ENCODE results near the gene PCDHGA8. TPM values are rescaled to one million over a fixed set of nuclear protein-coding genes. Genes with fewer than 3 reads are reported as not detected.

Gene PCDHGA8
- total RNA-seq, 1 donor from 2014 or later: 0.18 TPM

GRCh38 chr5:141417494-141418172 is 25.2 kb downstream of the PCDHGA8 start, which contains the start of gene PCDHGB7:
PCDHGB7 (plus strand) TSS chr5:141417677; CDS start chr5:141417860, 183 bp downstream.

GRCh38 chr5:141420855-141421488 is 28.5 kb downstream of the PCDHGA8 start, which contains the start of gene PCDHGA11:
PCDHGA11 (plus strand) TSS chr5:141421051; CDS start chr5:141421228, 177 bp downstream.

GRCh38 chr5:141430332-141431113 is 38.1 kb downstream of the PCDHGA8 start, which contains the start of gene PCDHGA12:
PCDHGA12 (plus strand) TSS chr5:141430507; CDS start chr5:141430760, 253 bp downstream.

Other genes with a start within 250 kb of the PCDHGA8 start
- 0.49 TPM in 1 of 2 replicates, not detected in the other for gene PCDHB6, start 242.6 kb upstream of the PCDHGA8 start, total RNA-seq
- gene PCDHB7, start 220.0 kb upstream of the PCDHGA8 start, total RNA-seq: 0.16 and 1.1 TPM in 2 replicates
- gene PCDHB8, start 214.8 kb upstream of the PCDHGA8 start, total RNA-seq: 0.49 TPM in 1 of 2 replicates, not detected in the other
- gene PCDHB16, start 210.2 kb upstream of the PCDHGA8 start, total RNA-seq: 0.54 TPM in 1 of 2 replicates, not detected in the other
- under 0.01 TPM in 1 of 2 replicates, not detected in the other for gene PCDHB9, start 205.5 kb upstream of the PCDHGA8 start, total RNA-seq
- gene PCDHB10, start 200.3 kb upstream of the PCDHGA8 start, total RNA-seq: 0.16 and 0.18 TPM in 2 replicates
- gene PCDHB11, start 193.0 kb upstream of the PCDHGA8 start, total RNA-seq: 0.18 and 0.65 TPM in 2 replicates
- 0.16 and 0.72 TPM in 2 replicates for gene PCDHB12, start 183.9 kb upstream of the PCDHGA8 start, total RNA-seq
- 0.16 and 0.90 TPM in 2 replicates for gene PCDHB13, start 178.7 kb upstream of the PCDHGA8 start, total RNA-seq
- 0.54 and 1.5 TPM in 2 replicates for gene PCDHB14, start 169.3 kb upstream of the PCDHGA8 start, total RNA-seq
- gene PCDHB15, start 147.2 kb upstream of the PCDHGA8 start, total RNA-seq: 1.8 TPM in 2 replicates
- not detected in 2 replicates for gene SLC25A2, start 88.6 kb upstream of the PCDHGA8 start, total RNA-seq
- 36.6 and 51.5 TPM in 2 replicates for gene TAF7, start 71.8 kb upstream of the PCDHGA8 start, total RNA-seq
- 0.54 and 0.65 TPM in 2 replicates for gene PCDHGA1, start 62.1 kb upstream of the PCDHGA8 start, total RNA-seq
- 2.5 and 5.8 TPM in 2 replicates for gene PCDHGA2, start 53.9 kb upstream of the PCDHGA8 start, total RNA-seq
- 2.0 and 2.9 TPM in 2 replicates for gene PCDHGA3, start 48.8 kb upstream of the PCDHGA8 start, total RNA-seq
- 0.36 and 0.81 TPM in 2 replicates for gene PCDHGB1, start 42.5 kb upstream of the PCDHGA8 start, total RNA-seq
- 4.7 and 6.3 TPM in 2 replicates for gene PCDHGA4, start 37.6 kb upstream of the PCDHGA8 start, total RNA-seq
- 1.6 and 3.2 TPM in 2 replicates for gene PCDHGB2, start 32.6 kb upstream of the PCDHGA8 start, total RNA-seq
- gene PCDHGA5, start 28.5 kb upstream of the PCDHGA8 start, total RNA-seq: 0.32 and 2.2 TPM in 2 replicates
- 1.8 and 2.4 TPM in 2 replicates for gene PCDHGB3, start 22.4 kb upstream of the PCDHGA8 start, total RNA-seq
- 1.1 and 3.4 TPM in 2 replicates for gene PCDHGA6, start 18.7 kb upstream of the PCDHGA8 start, total RNA-seq
- 3.6 and 5.8 TPM in 2 replicates for gene PCDHGA7, start 9.9 kb upstream of the PCDHGA8 start, total RNA-seq
- 14.1 and 16.8 TPM in 2 replicates for gene PCDHGB4, start 4.9 kb upstream of the PCDHGA8 start, total RNA-seq
- 21.7 and 22.2 TPM in 2 replicates for gene PCDHGB5, start 5.3 kb downstream of the PCDHGA8 start, total RNA-seq
- gene PCDHGA9, start 10.1 kb downstream of the PCDHGA8 start, total RNA-seq: 1.4 and 2.6 TPM in 2 replicates
- gene PCDHGB6, start 15.4 kb downstream of the PCDHGA8 start, total RNA-seq: 1.4 and 2.1 TPM in 2 replicates
- gene PCDHGA10, start 20.4 kb downstream of the PCDHGA8 start, total RNA-seq: 3.4 and 5.0 TPM in 2 replicates
- 7.8 and 14.4 TPM in 2 replicates for gene PCDHGB7, start 25.0 kb downstream of the PCDHGA8 start, total RNA-seq
- 10.2 and 12.8 TPM in 2 replicates for gene PCDHGA11, start 28.4 kb downstream of the PCDHGA8 start, total RNA-seq
- 26.7 and 27.1 TPM in 2 replicates for gene PCDHGA12, start 37.9 kb downstream of the PCDHGA8 start, total RNA-seq
- gene PCDHGC3, start 83.3 kb downstream of the PCDHGA8 start, total RNA-seq: 40.8 and 83.1 TPM in 2 replicates
- gene PCDHGC4, start 92.4 kb downstream of the PCDHGA8 start, total RNA-seq: under 0.01 and 0.18 TPM in 2 replicates
- gene PCDHGC5, start 96.4 kb downstream of the PCDHGA8 start, total RNA-seq: 0.54 and 0.65 TPM in 2 replicates
- gene DIAPH1, start 226.4 kb downstream of the PCDHGA8 start, total RNA-seq: 23.6 and 26.7 TPM in 2 replicates
- gene HDAC3, start 244.2 kb downstream of the PCDHGA8 start, total RNA-seq: 46.9 and 54.3 TPM in 2 replicates
- gene RELL2, start 244.4 kb downstream of the PCDHGA8 start, total RNA-seq: 2.8 and 5.8 TPM in 2 replicates

Measured in cardiac atrium fibroblast (primary cell).